GM12878 (cell line): ENCODE data around the gene MDC1. TPM values are rescaled to one million over a fixed set of nuclear protein-coding genes. Genes with fewer than 3 reads are reported as not detected.

Experiments used
- ATAC-seq: fragments of 200-7000 bp; cut with Tn5 transposase; 3 replicates; pipeline ENCODE4 v1.9.1; 2020; ENCODE audit warnings: mild to moderate bottlenecking, moderate library complexity
- BruUV-seq: library from RNA; stranded (reverse); fragments of 400-500 nt; replicated peaks from 2 replicates; lab custom pipeline; 2021; lab: Mats Ljungman, UMichigan
- CTCF ChIA-PET: fragments of 300-600 bp; sonication (Branson Sonifier 250); formaldehyde crosslinking; extraction: SDS; loops from one replicate; lab custom pipeline; 2021; ENCODE audit warnings: inconsistent platforms; lab: Yijun Ruan, JAX
- POLR2A ChIA-PET: fragments of 350-600 bp; formaldehyde crosslinking; extraction: SDS; loops from one replicate; lab custom pipeline; 2021; ENCODE audit warnings: inconsistent platforms; lab: Charles Lee
- RAD21 ChIA-PET: fragments of 300-600 bp; sonication (Branson Sonifier 250); formaldehyde crosslinking; loops from one replicate; lab custom pipeline; 2023; ENCODE audit warnings: antibody characterized with exemption; ENCODE audit not compliant: unreplicated experiment; lab: Charles Lee
- SMC1A ChIA-PET: fragments of 300-600 bp; sonication (Branson Sonifier 250); formaldehyde crosslinking; loops from one replicate; lab custom pipeline; 2023; ENCODE audit not compliant: unreplicated experiment, uncharacterized antibody; lab: Charles Lee
- DNase-seq: peaks from one replicate; pipeline ENCODE4 v3.0.0-alpha.2; 2011; ENCODE audit warnings: low read depth, low spot score
- FAIRE-seq: peaks from 3 replicates; lab custom pipeline; 2011; peaks lifted over from hg19 to GRCh38; lab: Jason Lieb, UNC
- H2AFZ ChIP-seq: 2 replicates; pipeline ENCODE4 v1.6.0; 2011; ENCODE audit warnings: low read depth, low read length, control low read depth; ENCODE audit not compliant: control insufficient read depth
- H3K27ac ChIP-seq: 2 replicates; pipeline ENCODE4 v1.5.1; 2011; ENCODE audit warnings: control low read depth; ENCODE audit not compliant: control insufficient read depth, insufficient read depth
- H3K27me3 ChIP-seq, 2 experiments: replicated peaks in 1 of 2; 2 replicates each; pipeline versions ENCODE4 v1.6.0 to v1.6.1; 2011; ENCODE audit warnings: low read length in 1 of 2; ENCODE audit not compliant: control insufficient read depth in 2 of 2, insufficient read depth in 2 of 2
- H3K36me3 ChIP-seq, 2 experiments: 2 replicates each; pipeline ENCODE4 v1.5.1; 2011; ENCODE audit warnings: low read length in 1 of 2; ENCODE audit not compliant: control insufficient read depth in 2 of 2, insufficient read depth in 2 of 2
- H3K4me1 ChIP-seq: 2 replicates; pipeline ENCODE4 v1.6.1; 2011; ENCODE audit warnings: mild to moderate bottlenecking, low read length, moderate library complexity, mixed read lengths; ENCODE audit not compliant: control insufficient read depth, insufficient read depth
- H3K4me2 ChIP-seq: 2 replicates; pipeline ENCODE4 v1.6.0; 2011; ENCODE audit warnings: control low read depth; ENCODE audit not compliant: control insufficient read depth, insufficient read depth
- H3K4me3 ChIP-seq: fragments of 200-600 bp; sonication (generic); 2 replicates; pipeline ENCODE4 v1.5.1; 2016
- H3K79me2 ChIP-seq: 2 replicates; pipeline ENCODE4 v1.6.0; 2011; ENCODE audit warnings: low read length; ENCODE audit not compliant: control insufficient read depth, insufficient read depth
- H3K9ac ChIP-seq: 2 replicates; pipeline ENCODE4 v1.8.0; 2011; ENCODE audit warnings: low read length, control low read depth, mixed read lengths; ENCODE audit not compliant: control insufficient read depth, insufficient read depth
- H3K9me3 ChIP-seq: replicated peaks from 3 replicates; pipeline ENCODE4 v1.5.1; 2011; ENCODE audit warnings: mild to moderate bottlenecking, low read length; ENCODE audit not compliant: control insufficient read depth, insufficient read depth
- H4K20me1 ChIP-seq: 2 replicates; pipeline ENCODE4 v1.6.0; 2011; ENCODE audit not compliant: control insufficient read depth, insufficient read depth
- ATF7 ChIP-seq: fragments of 450-650 bp; IDR thresholded peaks from 2 replicates; pipeline ENCODE4 v1.6.1; 2016; ENCODE audit warnings: low read depth, mild to moderate bottlenecking
- BACH1 ChIP-seq: fragments of 450-650 bp; IDR thresholded peaks from 2 replicates; pipeline ENCODE4 v1.6.1; 2017; ENCODE audit warnings: mild to moderate bottlenecking, borderline replicate concordance
- CBFB ChIP-seq: IDR thresholded peaks from 2 replicates; pipeline ENCODE4 v1.6.1; 2016; ENCODE audit warnings: antibody characterized with exemption, low read depth
- CBX3 ChIP-seq: fragments of 200-600 bp; sonication (generic); IDR thresholded peaks from 2 replicates; pipeline ENCODE4 v1.6.1; 2016; ENCODE audit warnings: low read depth, borderline replicate concordance
- FOXM1 ChIP-seq: IDR thresholded peaks from 2 replicates; pipeline ENCODE4 v1.6.1; 2012; ENCODE audit warnings: low read depth, mild to moderate bottlenecking, inconsistent platforms, low read length, moderate library complexity
- IKZF1 ChIP-seq: fragments of 450-650 bp; conservative IDR thresholded peaks from 2 replicates; pipeline ENCODE4 v1.6.1; 2017; ENCODE audit warnings: antibody characterized with exemption, mild to moderate bottlenecking
- IRF4 ChIP-seq: IDR thresholded peaks from 2 replicates; pipeline ENCODE4 v1.6.1; 2011; ENCODE audit warnings: low read depth, low read length
- KAT2A ChIP-seq: conservative IDR thresholded peaks from 2 replicates; pipeline ENCODE4 v1.6.1; 2011; ENCODE audit warnings: low read depth, low read length; ENCODE audit not compliant: control insufficient read depth
- NFXL1 ChIP-seq: fragments of 450-650 bp; IDR thresholded peaks from 2 replicates; pipeline ENCODE4 v1.6.1; 2017; ENCODE audit warnings: antibody characterized with exemption, mild to moderate bottlenecking, borderline replicate concordance
- NFYA ChIP-seq: IDR thresholded peaks from 2 replicates; pipeline ENCODE4 v1.6.1; 2011; ENCODE audit warnings: low read depth, mild to moderate bottlenecking, low read length, improper control_type of control experiment, borderline replicate concordance
- NR2C2 ChIP-seq: IDR thresholded peaks from 2 replicates; pipeline ENCODE4 v1.6.1; 2011; ENCODE audit warnings: borderline replicate concordance, low read depth; ENCODE audit not compliant: control insufficient read depth, insufficient read length
- RCOR1 ChIP-seq: conservative IDR thresholded peaks from 2 replicates; pipeline ENCODE4 v1.6.1; 2012; ENCODE audit warnings: low read depth, low read length, improper control_type of control experiment
- RELA ChIP-seq: fragments of 450-650 bp; IDR thresholded peaks from 2 replicates; pipeline ENCODE4 v1.8.0; 2014; ENCODE audit warnings: borderline replicate concordance; ENCODE audit not compliant: partially characterized antibody
- SUZ12 ChIP-seq: fragments of 200-600 bp; sonication (generic); IDR thresholded peaks from one replicate; pipeline ENCODE4 v1.6.1; 2018; ENCODE audit warnings: antibody characterized with exemption, mild to moderate bottlenecking; ENCODE audit not compliant: unreplicated experiment
- YBX1 ChIP-seq: fragments of 450-650 bp; IDR thresholded peaks from 2 replicates; pipeline ENCODE4 v1.6.1; 2016; ENCODE audit warnings: antibody characterized with exemption
- WGBS: methylation state at CpG from one replicate; pipeline ENCODE4 v1.1.6; 2016; ENCODE audit warnings: low lambda C conversion rate; ENCODE audit not compliant: insufficient replicate concordance, insufficient coverage; ENCODE audit errors: missing lambda C conversion rate; 5-methylcytosine and 5-hydroxymethylcytosine counted together
- in situ Hi-C: fragments of 300-500 bp; cut with MboI; formaldehyde crosslinking; loops from 9 replicates; pipeline ENCODE4 v1.14.3; 2018; ENCODE audit warnings: mixed read lengths
- intact Hi-C: fragments of 100-400 bp; cut with micrococcal nuclease; formaldehyde crosslinking; loops from one replicate; pipeline ENCODE4 v1.14.2; 2022; ENCODE audit not compliant: unreplicated experiment
- polyA plus RNA-seq, 11 experiments: library from polyadenylated mRNA; depleted of rRNA in 4 of 11; unstranded in 6 of 11; stranded (reverse) in 5 of 11; fragments of >200 nt; fragmentation: Nextera tagmentation in 4 of 11; fragmentation: Illumina TruSeq in 1 of 11; extraction: Ambion mirVana in 4 of 11; extraction: Trizol in 1 of 11; gene quantifications; 1 replicate in 1 of 11; 2 replicates in 10 of 11; pipeline versions ENCODE4 v1.2.1 to v1.2.3, GENCODE V29; 2011 to 2016; ENCODE audit warnings: inconsistent platforms in 2 of 11, missing spikeins in 2 of 11, low read depth in 1 of 11
- total RNA-seq, 4 experiments: library from RNA; depleted of rRNA in 3 of 4; stranded (reverse); fragments of >200 nt in 3 of 4; fragmentation: Illumina TruSeq in 1 of 4; extraction: Trizol in 1 of 4; gene quantifications; 2 replicates each; pipeline versions ENCODE4 v1.2.1 to v1.2.3, GENCODE V29; 2013 to 2021
- TF ChIP-seq, protein P1 (sequence below): fragments of 450-650 bp; IDR thresholded peaks from 2 replicates; pipeline ENCODE4 v1.6.1; 2018; ENCODE audit warnings: mild to moderate bottlenecking, low read depth, moderate library complexity; ENCODE audit not compliant: partially characterized antibody
- TF ChIP-seq, protein P2 (sequence below): fragments of 450-650 bp; IDR thresholded peaks from 2 replicates; pipeline ENCODE4 v1.6.1; 2016; ENCODE audit warnings: mild to moderate bottlenecking
- TF ChIP-seq, protein P3 (sequence below): fragments of 450-650 bp; conservative IDR thresholded peaks from 2 replicates; pipeline ENCODE4 v1.6.1; 2017; ENCODE audit warnings: mild to moderate bottlenecking, moderate library complexity

MDC1 gene
- total and polyA plus RNA-seq, 10 of the 15 experiments (the other 5 are each of a cell fraction or from before 2014, with no cell fraction given) = 5.1 to 62.5 (median 22.4) TPM

DNA sequence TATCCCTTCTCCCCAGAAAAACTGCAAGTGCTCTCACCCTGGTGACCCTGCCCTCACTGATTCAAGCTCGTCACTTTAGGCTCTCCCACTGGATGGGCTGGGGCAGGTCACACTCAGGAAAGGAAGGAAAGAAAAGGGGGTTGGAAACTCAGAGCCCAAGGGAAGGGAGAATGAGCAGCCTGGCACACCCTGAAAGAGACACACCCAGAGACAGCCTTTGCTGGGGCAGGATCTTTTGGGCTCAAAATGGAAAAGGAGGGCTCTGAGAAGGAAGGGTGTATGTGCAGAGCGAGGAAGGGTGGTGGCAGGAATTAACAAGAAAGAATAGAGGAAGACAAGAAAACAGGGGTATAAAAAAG lies 33.1 kb downstream of the MDC1 start:
- CTCF ChIA-PET = interaction anchor here (0.9 to 9.5 kb wide), 3 partner anchors 10 to 137 kb away, joined by 4 to 487 read pairs (median 5); partner anchors contain the start of genes MDC1 and TUBB
- SMC1A ChIA-PET = interaction anchor here (11.3 kb wide), 1 partner anchor 40 kb away, joined by 265 read pairs; the partner anchor contains the start of genes MDC1 and TUBB
- H3K9me3 ChIP-seq = no peaks in the 10 kb centered on the region
- peaks cover 98% of the 10 kb centered on the region for H3K79me2 ChIP-seq
- BruUV-seq = no TSS peak
- TF ChIP-seq CBX3 (no peak), NFXL1 (no peak), FOXM1 (no peak), ATF7 (no peak), YBX1 (no peak), NR2C2 (no peak), BACH1 (no peak), RELA (no peak), CBFB (no peak), KAT2A (no peak), IKZF1 (no peak), SUZ12 (no peak), IRF4 (no peak), RCOR1 (no peak), NFYA (no peak)
- TF ChIP-seq, protein P1, sequence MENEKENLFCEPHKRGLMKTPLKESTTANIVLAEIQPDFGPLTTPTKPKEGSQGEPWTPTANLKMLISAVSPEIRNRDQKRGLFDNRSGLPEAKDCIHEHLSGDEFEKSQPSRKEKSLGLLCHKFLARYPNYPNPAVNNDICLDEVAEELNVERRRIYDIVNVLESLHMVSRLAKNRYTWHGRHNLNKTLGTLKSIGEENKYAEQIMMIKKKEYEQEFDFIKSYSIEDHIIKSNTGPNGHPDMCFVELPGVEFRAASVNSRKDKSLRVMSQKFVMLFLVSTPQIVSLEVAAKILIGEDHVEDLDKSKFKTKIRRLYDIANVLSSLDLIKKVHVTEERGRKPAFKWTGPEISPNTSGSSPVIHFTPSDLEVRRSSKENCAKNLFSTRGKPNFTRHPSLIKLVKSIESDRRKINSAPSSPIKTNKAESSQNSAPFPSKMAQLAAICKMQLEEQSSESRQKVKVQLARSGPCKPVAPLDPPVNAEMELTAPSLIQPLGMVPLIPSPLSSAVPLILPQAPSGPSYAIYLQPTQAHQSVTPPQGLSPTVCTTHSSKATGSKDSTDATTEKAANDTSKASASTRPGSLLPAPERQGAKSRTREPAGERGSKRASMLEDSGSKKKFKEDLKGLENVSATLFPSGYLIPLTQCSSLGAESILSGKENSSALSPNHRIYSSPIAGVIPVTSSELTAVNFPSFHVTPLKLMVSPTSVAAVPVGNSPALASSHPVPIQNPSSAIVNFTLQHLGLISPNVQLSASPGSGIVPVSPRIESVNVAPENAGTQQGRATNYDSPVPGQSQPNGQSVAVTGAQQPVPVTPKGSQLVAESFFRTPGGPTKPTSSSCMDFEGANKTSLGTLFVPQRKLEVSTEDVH = no peak
- TF ChIP-seq, protein P2, sequence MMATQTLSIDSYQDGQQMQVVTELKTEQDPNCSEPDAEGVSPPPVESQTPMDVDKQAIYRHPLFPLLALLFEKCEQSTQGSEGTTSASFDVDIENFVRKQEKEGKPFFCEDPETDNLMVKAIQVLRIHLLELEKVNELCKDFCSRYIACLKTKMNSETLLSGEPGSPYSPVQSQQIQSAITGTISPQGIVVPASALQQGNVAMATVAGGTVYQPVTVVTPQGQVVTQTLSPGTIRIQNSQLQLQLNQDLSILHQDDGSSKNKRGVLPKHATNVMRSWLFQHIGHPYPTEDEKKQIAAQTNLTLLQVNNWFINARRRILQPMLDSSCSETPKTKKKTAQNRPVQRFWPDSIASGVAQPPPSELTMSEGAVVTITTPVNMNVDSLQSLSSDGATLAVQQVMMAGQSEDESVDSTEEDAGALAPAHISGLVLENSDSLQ = no peak
- TF ChIP-seq, protein P3, sequence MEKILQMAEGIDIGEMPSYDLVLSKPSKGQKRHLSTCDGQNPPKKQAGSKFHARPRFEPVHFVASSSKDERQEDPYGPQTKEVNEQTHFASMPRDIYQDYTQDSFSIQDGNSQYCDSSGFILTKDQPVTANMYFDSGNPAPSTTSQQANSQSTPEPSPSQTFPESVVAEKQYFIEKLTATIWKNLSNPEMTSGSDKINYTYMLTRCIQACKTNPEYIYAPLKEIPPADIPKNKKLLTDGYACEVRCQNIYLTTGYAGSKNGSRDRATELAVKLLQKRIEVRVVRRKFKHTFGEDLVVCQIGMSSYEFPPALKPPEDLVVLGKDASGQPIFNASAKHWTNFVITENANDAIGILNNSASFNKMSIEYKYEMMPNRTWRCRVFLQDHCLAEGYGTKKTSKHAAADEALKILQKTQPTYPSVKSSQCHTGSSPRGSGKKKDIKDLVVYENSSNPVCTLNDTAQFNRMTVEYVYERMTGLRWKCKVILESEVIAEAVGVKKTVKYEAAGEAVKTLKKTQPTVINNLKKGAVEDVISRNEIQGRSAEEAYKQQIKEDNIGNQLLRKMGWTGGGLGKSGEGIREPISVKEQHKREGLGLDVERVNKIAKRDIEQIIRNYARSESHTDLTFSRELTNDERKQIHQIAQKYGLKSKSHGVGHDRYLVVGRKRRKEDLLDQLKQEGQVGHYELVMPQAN = no peak
- FAIRE-seq (no peak), ATAC-seq (no peak), DNase-seq (no peak)
- intact Hi-C loops = loop anchor here (5.0 kb wide), 2 partner anchors 143 to 193 kb away; no protein-coding TSS in a partner anchor
- H3K4me1 ChIP-seq = peaks cover 16% of the 10 kb centered on the region
- peaks cover 5% of the 10 kb centered on the region; the same call in 1 of the 2 replicates for H4K20me1 ChIP-seq
- H3K4me2 ChIP-seq = peak overlapping the region; percentile 89
- WGBS = 0% methylated on average over 1 of the region's 2 CpGs
- in situ Hi-C loops = loop anchor here (5.0 kb wide), 2 partner anchors 33 to 138 kb away; partner anchors contain the start of gene MDC1
- RAD21 ChIA-PET = interaction anchor here (0.8 to 14.2 kb wide), 5 partner anchors 37 to 154 kb away, joined by 3 to 232 read pairs (median 3); partner anchors contain the start of genes MDC1 and TUBB
- peak overlapping the region; percentile 100 for H3K4me3 ChIP-seq
- H2AFZ ChIP-seq = no peak overlapping the region
- peaks cover 0 to 9% of the 10 kb centered on the region in 2 experiments; a peak in 3 of 4 replicates for H3K36me3 ChIP-seq
- POLR2A ChIA-PET = interaction anchor here (0.6 to 9.5 kb wide), 6 partner anchors 36 to 71 kb away, joined by 3 to 200 read pairs (median 4); partner anchors contain the start of genes MDC1 and TUBB
- peak overlapping the region; percentile 75 for H3K9ac ChIP-seq
- H3K27ac ChIP-seq = peak overlapping the region; percentile 94
- no peaks in the 10 kb centered on the region for H3K27me3 ChIP-seq
